HL-60/S4 (cell line): ENCODE measurements around the gene KRT75.
"Not testable (repeated sequence)": the region's sequence is repeated elsewhere in the genome, so short reads cannot be mapped to it uniquely, and the experiment has no call there.

ENCODE experiments used
- in situ Hi-C: fragments of 300-500 bp; cut with MboI; formaldehyde crosslinking; loops from 2 replicates; pipeline ENCODE4 v1.14.3; 2022; ENCODE audit warnings: low sequenced_read_pairs

The KRT75 gene

DNA sequence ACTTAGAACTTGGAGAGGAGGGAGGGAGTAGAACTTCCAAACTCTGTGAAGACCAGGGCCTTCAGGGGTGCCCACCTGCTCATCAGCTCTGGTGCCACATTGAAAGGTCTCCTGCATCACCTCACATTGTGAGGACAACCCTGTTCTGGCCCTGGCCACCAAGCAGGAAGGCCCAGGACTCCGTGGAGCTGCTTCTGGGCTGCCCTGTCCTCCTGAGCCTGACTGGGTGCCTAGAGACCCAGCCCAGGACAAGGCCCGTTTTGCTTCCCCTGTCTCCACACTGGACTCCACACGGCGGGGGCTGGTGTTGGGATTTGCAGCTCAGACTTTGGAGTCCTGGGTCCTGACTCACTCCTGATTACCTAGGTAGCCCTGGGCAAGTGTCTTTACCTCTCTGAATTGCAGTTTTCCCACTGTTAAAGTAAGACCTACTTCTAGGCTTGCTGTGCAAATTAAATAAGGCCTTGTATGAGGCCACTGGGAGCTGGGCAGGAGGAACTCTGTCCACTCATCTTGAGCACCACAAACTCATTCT is 15.5 kb downstream of the KRT75 start:
- in situ Hi-C loops, result no loop called here

- in situ Hi-C loops, result no loop called here
Observed at GRCh38 chr12:52417740-52418139, 16.4 kb downstream of the KRT75 start.

- in situ Hi-C loops, result no loop called here
Observed at GRCh38 chr12:52416795-52417194, 17.4 kb downstream of the KRT75 start.

- in situ Hi-C loops, result no loop called here
Observed at GRCh38 chr12:52415870-52416750, 18.1 kb downstream of the KRT75 start.

- in situ Hi-C loops, result no loop called here
Observed at GRCh38 chr12:52414936-52415335, 19.2 kb downstream of the KRT75 start.

DNA sequence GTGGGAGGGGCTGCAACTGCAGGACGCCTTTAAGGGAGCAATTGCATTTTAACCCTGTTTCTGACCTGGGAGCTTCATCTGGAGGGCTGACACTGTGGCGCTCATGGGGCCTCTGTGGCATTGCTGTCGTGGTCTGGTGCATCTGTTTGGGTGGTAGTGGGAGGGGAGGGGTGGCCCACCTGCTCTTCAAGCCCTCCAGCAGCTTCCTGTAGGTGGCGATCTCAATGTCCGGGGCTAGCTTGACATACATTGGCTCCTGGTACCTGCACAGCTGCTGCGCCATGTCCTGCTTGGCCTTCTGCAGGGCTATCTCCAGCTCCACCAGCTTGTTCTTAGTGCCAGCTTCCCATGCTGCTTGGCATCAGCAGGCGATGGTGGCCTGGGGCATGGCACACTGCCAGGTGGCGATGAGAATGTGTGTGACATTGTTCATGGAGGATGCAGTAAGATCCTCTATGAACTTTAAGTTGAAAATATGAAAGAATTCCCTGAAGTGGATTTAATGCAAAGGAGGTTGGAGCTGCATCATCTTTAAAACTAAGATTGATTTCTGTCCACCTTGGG is 20.3 kb downstream of the KRT75 start:
- in situ Hi-C loops, result no loop called here

- in situ Hi-C loops, result no loop called here
Observed at GRCh38 chr12:52413202-52413601, 21.0 kb downstream of the KRT75 start.

DNA sequence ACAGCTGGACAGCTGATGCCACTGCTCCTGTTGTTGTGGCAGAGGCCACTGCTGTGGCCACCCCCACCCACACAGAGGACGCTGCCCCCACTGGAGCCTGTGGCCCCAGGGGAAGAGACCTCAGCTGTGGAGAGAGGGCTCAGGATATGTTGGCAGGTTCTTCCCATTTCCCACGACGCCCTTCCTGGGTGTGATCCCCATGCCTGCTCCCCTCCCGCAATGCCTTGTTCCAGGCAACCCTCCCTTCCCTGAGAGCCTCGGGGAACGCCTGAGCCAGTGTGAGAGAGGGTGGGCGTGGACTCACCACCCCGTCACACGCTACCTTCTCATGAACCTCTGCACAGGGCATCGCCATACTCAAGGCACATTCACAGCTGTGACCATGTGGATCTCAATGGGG is 22.4 kb downstream of the KRT75 start:
- in situ Hi-C loops, result no loop called here

DNA sequence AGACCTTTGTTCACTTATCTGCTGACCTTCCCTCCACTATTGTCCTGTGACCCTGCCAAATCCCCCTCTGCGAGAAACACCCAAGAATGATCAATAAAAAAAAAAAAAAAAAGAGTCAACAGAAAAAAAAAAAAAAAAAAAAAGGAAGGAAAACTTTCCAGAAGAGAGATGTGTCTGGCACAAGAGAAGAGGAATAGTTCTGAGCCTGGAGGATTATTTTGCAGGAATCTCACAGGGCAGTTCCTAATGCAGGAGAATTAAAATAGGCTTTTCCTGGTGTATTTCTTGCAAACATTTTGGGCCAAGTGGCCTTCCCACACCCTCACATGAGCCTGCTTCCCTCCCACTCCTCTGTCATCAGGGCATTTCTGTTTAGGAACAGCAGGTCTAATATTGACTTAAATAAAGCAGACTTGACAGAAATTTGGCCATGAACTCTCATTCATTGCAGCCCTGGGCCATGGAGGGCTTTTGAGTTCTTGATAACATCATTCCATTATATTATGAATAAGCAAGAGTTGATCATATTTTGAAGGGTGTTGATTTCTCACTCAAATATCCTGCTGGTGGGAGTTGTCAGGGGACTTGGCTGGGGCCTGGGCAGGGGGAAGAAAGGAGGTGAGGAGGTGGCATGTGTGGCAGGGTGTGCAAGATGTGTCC is 23.5 kb downstream of the KRT75 start:
- in situ Hi-C loops, result not testable (repeated sequence)

DNA sequence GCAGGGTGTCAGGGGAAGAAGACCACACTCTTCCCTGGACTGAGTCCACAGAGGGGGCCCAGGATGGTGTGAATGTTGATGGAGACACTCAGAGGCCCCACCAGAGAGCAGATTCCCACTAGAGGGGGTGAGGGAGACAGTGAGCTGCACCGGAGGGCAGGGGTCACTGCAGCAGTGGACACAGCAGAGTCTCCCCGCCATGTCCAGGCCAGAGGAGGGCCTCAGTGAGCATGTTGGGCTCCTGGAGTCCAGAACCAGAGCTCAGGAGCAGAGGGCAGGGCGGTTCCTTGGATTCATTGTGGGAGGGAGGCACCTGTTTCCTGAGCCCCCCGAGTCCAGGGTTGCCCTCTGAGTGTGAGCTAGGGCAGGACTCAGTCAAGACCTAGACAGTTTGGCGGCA is 26.3 kb downstream of the KRT75 start:
- in situ Hi-C loops, result no loop called here

DNA sequence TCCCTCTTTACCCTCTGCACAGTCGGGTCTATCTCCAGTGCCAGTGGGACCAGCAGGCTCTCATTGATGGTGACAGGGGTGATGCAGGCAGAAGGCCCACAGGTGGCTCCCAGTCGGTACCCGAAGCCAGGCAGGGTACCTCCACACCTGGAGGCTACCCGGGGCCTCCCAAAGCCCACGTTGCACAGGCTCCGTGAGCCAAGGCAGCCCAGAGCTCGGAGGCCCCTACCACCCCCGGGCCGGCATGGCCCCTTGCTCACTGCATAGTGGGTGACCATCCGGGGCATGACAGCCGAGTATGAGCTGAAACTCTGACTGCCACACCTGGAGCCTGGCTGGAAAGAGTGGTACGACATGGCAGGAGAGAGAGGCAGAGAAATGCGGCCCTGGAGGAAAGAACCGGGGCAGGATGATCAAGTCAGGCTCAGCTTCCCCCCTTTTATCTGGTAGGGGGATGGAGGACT is 28.2 kb downstream of the KRT75 start, which contains the start of gene KRT82:
TSS of gene KRT82 (minus strand) at position 414 of the 464 bp plus-strand sequence. CDS start at position 356, 58 bp downstream.
- in situ Hi-C loops, result no loop called here

GRCh38 chr12:52404951-52405350 is 29.2 kb downstream of the KRT75 start:
- in situ Hi-C loops, result no loop called here

GRCh38 chr12:52403561-52403960 is 30.6 kb downstream of the KRT75 start:
- in situ Hi-C loops, result no loop called here

DNA sequence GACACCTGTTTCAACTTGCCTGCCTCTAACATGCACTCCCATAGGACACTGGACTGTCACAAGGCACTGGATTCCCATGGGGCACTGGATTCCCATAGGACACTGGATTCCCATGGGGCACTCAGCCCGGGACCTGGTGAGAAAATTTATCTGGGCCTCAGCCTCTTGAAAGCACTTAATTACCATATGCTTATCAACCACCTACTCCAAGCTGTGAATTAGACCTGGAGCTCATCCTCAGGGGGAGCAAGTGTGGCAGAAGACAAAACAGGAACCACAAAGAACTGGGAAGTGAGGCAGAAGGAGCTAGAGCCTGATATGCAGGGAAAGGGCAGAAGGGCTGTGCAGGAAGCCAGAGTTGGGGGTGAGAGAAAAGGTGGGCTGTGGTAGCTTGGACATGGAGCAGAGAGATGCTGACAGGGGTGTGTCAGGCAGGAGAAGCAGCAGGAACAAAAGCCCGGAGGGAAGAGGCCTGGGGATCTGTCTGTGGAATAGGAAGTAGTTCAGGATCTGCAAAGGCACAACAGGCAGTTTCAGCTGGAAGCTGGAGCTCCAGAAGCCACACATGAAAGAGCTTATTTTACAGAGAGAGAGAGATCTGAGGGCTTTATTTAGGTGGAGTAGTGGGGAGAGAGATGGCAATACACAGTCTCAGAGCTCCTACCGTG is 31.2 kb downstream of the KRT75 start:
- in situ Hi-C loops, result no loop called here

- in situ Hi-C loops, result no loop called here
Observed at GRCh38 chr12:52402377-52402776, 31.8 kb downstream of the KRT75 start.

GRCh38 chr12:52401926-52402325 is 32.2 kb downstream of the KRT75 start:
- in situ Hi-C loops, result no loop called here

GRCh38 chr12:52401526-52401925 is 32.6 kb downstream of the KRT75 start:
- in situ Hi-C loops, result no loop called here

DNA sequence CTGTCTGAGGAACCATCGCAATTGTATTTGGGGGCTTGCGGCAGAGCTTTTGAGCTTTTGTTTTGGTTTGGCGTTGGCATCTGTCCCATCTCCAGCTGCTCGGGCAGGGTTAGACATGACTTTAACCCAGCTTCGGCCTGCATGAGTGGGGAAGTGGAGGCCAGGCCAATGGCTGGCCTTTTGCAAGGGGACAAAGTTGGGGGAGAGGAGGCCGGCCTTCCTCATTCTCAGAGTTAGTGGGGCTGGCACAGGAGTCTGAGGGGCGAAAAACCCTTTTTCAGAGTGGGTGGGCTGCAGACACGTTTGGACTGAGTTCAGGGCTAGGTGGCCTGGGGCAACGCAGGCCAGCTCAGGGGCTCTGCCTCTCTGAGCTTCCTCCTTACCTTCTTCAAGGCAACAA is 33.3 kb downstream of the KRT75 start:
- in situ Hi-C loops, result no loop called here

DNA sequence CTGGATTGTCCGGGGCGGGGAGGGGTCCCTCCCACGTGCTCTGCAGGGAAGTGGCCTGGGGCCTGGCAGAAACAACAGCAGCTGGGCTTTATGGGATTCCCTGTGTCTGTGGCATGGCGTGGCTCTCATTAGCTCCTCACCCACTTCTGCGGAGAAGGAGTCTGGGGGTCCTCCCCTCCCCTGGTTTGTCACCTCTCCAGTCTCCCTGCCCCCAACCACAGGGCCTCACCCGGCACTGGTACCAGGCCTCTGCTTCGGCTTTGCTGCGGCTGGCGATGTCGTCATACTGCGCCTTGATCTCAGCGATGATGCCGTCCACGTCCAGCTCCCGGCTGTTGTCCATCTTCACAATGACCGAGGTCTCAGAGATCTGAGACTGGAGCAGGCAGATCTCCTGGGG is 34.4 kb downstream of the KRT75 start:
- in situ Hi-C loops, result loop anchor here (25.0 kb wide), 2 partner anchors 463 to 588 kb away; no protein-coding TSS in a partner anchor

- in situ Hi-C loops, result loop anchor here (25.0 kb wide), 2 partner anchors 464 to 589 kb away; no protein-coding TSS in a partner anchor
Observed at GRCh38 chr12:52398176-52398575, 36.0 kb downstream of the KRT75 start.

- in situ Hi-C loops, result loop anchor here (25.0 kb wide), 2 partner anchors 466 to 591 kb away; no protein-coding TSS in a partner anchor
Observed at GRCh38 chr12:52396656-52397055, 37.5 kb downstream of the KRT75 start.
